Loucy (cell line): Measurements from ENCODE around the gene KATNAL2.

Experiments
- CTCF ChIP-seq: fragments of 200-600 bp; sonication (generic); conservative IDR thresholded peaks from 2 replicates; pipeline ENCODE4 v1.5.1; 2014; ENCODE audit warnings: mild to moderate bottlenecking, antibody characterized with exemption, low read length
- EZH2phosphoT487 ChIP-seq: fragments of 200-600 bp; IDR thresholded peaks from 2 replicates; pipeline ENCODE4 v1.6.1; 2018; ENCODE audit warnings: antibody characterized with exemption, mild to moderate bottlenecking, moderate library complexity, borderline replicate concordance

- TF ChIP-seq CTCF (no peak), EZH2phosphoT487 (no peak)
These were observed 14.0 kb upstream of the KATNAL2 start for GRCh38 chr18:46903406-46903805.
